ENCODE data around the gene ZDHHC13.
A peak's percentile ranks its signal among the peaks of the same experiment; 100 is the strongest.

ZDHHC13 gene

GRCh38 chr11:19204836-19205235 lies 87.9 kb downstream of the ZDHHC13 start:
- no peak for DNase-seq (ENCODE audit: low read depth)

GRCh38 chr11:19208181-19208580 lies 91.2 kb downstream of the ZDHHC13 start:
- no peak for DNase-seq (ENCODE audit: low read depth)

DNA sequence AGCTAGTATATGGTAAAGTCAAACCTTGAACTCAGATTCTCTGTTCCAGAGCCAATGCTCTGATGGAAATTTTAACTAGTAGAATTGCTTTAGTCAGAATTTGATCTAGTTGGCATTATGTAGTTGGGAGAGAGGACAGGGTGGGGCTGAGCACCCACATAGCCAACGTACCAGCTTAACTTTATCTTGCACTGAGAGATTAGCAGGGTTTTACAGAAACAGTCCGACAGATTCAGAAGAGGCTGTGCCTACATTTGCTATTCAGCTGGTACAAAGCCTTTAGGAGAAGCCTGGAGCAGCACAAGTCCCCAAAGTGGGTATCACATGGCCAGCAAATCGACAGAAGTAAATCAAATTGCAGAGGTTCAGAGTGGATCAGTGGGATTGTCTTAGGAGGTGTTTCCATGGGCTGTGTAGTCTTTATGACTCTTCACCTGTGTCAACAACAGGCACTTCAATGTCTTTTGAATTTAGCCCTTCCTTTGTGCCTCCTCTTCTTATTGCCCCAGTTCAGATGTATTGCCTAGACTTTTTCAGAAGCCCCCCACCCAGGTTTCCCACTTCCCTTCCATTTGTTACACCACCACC lies 92.1 kb downstream of the ZDHHC13 start:
- DNase-seq (ENCODE audit: low read depth) = no peak

DNA sequence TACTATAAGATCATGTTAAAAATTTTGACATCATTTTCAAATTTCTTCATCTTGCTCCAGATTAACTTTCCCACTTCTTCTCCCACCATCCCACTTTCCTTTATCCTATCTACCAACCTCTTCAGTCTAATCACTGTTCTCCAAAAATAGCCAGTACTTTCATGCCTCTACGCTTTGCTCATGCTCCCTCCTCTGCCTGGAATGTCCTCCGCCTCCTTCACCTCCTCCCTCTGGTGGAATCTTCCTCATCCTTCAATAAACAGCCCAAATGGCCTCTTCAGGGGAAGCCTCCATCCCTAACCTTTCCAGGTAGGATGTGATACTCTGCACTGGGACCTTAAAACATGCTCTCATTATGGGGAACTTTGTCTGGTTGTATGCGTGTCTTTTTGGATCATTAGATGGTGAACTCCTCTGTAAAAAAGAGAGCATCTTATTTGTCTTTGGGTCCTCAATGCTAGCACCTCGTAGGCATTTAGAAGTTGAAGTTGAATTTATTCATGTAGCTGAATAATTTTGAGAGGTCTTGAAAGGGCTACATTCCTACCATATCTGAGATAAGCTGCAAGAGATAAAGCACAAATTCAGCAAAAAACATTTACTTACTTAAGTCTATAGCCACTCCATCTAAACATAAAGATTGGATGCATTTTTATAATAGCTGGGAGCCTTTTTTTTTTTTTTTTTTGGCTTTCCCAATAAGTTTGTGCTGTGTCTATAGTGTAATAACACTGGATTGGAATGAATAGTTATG lies 92.8 kb downstream of the ZDHHC13 start:
- DNase-seq (ENCODE audit: low read depth) = no peak

DNA sequence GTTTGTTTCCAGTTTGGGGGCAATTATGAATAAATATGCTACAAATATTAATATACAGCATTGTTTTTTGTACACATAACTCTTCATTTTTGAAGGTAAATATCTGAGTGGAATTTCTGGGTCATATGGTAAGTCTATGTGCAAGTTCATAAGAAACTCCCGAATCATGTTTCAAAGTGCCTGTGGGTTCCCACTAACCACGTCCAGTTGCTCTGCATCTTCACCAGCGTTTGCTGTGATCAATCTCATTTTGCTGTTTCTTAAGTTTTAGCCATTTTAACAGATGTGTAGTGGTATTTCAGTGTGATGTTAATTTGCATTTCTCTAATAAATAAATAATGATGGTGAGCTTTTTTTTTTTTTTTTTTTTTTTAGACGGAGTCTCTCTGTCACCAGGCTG lies 99.1 kb downstream of the ZDHHC13 start:
- DNase-seq (ENCODE audit: low read depth) = no peak

DNA sequence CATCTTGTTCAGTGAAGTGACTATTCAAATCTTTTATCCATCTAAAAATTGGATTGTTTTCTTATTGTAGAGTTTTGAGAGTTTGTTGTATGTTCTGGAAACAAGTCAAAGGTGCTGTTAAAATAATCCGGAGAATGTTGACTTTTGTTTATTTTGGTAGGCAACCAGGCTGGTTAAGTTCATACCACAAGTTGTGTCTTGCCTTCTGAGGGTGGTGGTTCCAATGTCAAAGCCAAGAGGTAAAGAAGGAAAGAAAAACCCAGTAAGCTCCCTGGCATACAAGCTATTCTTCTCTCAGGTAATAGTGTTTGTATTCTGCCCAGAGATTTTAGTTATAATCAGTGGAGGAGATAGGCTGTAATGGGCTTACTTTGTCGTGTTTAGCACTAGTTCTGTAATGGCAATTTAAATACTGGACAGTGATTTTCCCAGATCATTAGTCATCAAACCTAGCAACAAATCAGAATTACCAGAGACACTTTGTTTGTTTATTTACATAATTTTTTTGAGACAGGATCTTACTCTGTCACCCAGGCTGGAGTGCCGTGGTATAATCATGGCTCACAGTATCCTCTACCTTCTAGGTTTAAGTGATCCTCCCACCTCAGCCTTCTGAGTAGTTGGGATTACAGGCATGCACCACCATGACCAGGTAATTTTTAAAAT lies 99.9 kb downstream of the ZDHHC13 start:
- DNase-seq (ENCODE audit: low read depth) = peak; percentile 8

DNA sequence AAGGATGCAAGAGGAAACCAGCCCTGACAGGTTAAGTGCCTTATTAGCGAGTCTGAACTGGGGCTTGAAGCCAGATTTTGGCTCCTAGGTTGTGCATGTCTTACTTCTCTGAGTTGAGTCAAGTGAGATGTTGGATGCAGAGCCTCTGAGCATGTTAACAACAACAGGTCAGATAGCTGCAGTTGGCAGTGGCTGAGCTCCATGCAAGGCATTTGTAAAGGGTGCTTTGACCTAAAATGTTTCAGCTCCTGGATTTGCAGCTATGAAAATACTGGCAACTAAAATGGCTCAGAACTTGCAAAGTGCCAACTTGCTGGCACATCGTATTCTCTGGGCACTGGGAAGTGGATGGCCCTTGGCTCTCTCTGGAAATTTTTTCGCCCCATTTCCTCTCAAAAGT lies 101.2 kb downstream of the ZDHHC13 start:
- no peak for DNase-seq (ENCODE audit: low read depth)

DNA sequence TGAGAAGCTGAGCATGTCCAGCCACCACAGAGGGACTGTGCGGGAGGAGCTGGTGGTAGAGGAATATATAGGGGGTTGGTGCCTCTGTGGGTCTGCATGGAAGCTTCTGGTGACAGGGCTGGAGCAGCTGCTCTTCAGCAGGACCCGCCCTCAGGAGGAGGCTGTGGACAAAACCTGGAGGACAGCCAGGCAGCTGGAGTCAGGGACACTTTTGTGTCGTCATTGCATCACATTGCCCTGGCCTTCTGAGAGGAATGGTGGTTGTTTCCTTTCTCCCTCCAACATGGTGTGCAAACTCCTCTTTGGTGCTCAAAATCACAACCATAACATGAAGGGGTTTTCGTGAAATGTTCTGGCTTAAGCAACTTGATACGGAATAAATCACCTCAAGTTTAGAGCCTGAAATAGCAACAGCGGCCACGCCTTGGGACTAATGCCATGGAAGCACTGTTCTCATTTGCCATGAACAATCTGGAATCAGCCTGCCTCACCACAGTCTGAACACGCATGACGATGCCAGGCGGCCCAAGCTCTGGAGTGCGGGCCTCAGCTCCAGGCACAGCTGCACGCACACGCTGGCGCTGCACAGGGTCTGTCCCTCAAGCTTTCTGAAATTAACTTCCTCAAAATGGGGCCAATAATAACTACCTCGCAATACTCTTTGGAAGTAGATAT lies 102.0 kb downstream of the ZDHHC13 start:
- DNase-seq (ENCODE audit: low read depth) = no peak

DNA sequence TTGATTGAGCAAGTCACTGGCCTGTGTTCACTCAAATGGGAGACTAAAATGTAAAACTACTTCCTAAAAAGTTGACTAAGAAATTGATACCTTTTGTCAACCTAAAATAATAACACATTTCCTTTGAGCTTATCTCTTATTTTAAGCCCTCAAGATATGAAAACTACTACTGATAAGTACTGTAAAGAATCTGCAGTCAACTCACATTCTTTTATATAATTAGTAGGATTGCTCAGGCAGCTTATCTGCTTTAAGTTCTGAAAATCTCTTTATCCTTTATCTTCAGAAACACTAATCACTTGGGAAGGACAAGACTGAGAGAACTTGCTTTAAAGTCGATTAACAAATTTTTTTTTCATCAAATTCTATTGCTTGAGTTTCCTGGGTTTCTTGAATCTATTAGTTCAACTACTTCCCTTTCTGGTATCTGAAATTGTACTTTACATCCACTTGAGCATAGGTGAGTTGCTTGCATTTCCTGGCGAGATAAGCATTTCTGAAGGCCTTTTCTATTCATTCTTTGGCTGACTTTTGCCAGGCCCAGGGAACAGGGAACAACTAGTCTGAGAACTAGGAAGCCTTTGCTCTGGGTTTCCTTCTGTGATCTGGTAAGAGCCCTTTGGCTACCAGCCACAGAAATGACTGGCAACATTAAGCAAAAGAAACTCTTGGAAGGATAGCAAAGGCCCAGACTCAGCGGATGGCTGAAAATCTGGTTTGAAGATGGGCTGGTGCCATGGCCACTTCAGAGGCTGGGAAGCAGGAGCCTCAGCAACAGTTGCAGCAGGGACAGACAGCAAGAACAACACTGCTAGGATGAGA lies 104.1 kb downstream of the ZDHHC13 start:
- DNase-seq (ENCODE audit: low read depth) = peak; percentile 20

- DNase-seq (ENCODE audit: low read depth) = no peak
Measured at GRCh38 chr11:19225123-19225522, 108.2 kb downstream of the ZDHHC13 start.

DNA sequence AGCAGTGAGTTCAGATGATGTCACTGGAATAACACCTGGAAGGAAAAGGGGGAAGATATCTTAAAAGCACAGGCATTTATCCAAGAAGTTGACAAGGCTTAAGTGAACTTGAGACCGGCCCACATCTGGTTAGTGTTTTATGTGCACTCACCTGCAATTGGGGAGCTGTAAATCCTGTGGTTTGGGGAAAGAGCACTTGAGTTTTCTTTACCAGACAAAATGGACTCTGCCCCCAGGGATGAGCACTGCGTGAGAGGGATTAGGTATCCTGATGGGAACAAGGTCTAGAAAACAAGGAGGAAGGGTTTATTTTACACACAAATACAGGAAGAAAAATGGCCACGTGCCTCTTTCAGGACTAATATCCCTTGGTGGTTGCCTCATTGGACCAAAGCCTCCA lies 108.6 kb downstream of the ZDHHC13 start:
- no peak for DNase-seq (ENCODE audit: low read depth)

Measured in iris pigment epithelial cell (primary cell).